ENCODE results near the gene FBXO31. TPM values are rescaled to one million over a fixed set of nuclear protein-coding genes. Genes with fewer than 3 reads are reported as not detected.
"Not testable (repeated sequence)": the region's sequence is repeated elsewhere in the genome, so short reads cannot be mapped to it uniquely, and the experiment has no call there.

The FBXO31 gene
- total RNA-seq, 1 experiment from 2014 or later, result 11.5 TPM

GRCh38 chr16:87343753-87344050 lies 39.9 kb downstream of the FBXO31 start:
- DNase-seq (ENCODE audit: low read depth), result no peak

GRCh38 chr16:87342978-87343752 lies 40.4 kb downstream of the FBXO31 start:
- no peak for DNase-seq (ENCODE audit: low read depth)

DNA sequence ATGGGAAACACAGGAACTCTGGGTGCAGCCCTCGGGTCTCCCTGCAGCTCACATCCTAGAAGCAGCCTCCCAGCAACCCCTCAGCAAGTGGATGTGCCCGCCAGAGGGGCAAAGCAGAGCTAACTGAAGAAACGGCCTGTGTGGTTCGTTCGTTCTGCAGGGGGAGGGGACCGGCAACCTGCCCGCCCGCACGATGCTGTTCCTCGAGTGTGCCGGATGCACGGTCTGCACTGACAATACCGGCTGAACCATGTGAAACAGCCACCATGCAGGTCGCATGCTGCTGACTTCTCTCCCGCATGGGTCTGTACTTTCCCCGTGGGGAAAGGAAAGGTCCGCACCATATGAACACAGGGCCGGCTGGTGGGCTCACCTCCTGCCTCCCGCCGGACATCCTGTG lies 41.1 kb downstream of the FBXO31 start:
- DNase-seq (ENCODE audit: low read depth), result no peak

GRCh38 chr16:87340198-87340597 lies 43.4 kb downstream of the FBXO31 start:
- DNase-seq (ENCODE audit: low read depth), result no peak

- not testable (repeated sequence) for DNase-seq (ENCODE audit: low read depth)
Measured at GRCh38 chr16:87339724-87340105, 43.9 kb downstream of the FBXO31 start.

DNA sequence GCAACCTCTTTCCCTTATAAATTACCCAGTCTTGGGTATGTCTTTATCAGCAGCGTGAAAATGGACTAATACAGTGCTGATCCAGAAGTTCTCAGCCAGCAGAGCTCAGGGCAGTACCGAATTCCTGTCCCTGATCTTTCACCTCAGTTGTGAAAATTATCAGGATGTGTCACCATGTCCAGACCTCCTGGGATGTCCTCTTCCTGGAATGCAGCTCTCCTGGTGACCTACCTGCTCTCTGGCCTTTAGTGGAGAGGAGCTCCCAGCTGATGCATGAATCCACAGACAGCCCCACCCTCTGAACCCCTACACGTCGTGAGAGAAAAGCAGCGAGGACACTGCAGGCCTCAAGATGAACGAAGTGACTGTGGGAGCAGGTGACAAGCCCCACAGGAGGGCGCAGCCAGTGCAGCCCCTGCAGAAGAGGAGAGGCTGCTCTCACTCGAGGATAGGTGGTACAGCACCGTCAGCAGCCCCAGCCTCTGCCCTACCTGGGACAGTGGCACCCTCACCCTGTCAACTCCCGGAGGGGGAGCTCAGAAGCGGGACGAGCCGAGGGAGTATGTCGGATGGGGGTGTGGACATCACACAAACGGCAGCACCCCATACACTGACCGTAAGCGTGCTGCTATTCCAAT lies 44.4 kb downstream of the FBXO31 start:
- DNase-seq (ENCODE audit: low read depth), result no peak

DNA sequence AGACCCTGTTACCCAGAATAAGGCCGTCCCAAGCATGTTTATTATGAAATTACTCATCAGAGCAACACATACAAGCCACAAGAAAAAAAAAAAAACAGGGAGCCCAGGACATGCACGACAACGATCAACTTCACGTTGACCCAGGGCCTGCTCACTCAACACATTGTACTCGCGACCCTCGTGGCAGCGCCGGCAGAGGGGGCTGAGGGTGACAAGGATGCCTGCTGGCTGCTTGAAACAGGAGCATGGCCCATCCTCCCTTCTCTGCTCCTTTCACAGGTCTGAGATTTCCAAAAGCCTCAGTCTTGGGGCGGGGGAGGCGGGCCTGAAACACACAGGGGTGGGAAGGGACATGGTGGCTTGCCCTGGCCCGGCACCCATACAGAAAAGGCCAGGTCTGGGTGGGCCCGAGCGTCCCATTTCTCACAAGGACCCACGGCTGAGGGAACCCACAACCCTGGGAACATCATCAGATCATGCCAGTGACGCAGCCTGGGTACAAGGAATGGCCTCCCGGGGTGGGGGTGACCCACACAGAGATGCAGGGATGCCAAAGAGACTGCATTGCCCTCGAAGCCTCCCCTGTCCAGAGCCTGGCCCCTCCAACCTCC lies 45.3 kb downstream of the FBXO31 start:
- DNase-seq (ENCODE audit: low read depth), result no peak

DNA sequence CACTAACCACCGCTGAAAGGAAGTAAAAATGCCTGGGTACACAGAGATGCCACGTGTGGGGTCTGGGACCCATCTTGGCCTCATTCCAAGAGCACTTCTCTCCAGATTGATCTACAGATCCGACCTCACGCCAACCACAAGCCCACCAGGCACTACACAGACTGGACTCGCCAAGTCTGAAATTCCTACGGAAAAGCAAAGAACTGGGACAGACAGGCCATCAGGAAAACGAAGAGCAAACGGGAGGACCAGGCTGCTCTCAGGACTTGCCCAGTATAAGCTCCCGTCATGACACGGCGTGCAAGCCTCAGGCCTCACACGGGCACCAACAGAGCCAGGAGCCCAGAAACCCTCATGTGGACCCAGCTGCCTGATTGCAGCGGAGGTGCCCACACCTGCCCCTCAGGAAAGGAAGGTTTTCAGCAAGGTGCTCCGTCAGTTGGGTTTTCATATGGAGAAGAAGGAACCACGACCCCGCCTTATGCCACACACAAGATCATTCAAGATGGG lies 46.3 kb downstream of the FBXO31 start:
- no peak for DNase-seq (ENCODE audit: low read depth)

- DNase-seq (ENCODE audit: low read depth), result no peak
Measured at GRCh38 chr16:87336434-87337240, 46.9 kb downstream of the FBXO31 start.

GRCh38 chr16:87335625-87336433 lies 47.7 kb downstream of the FBXO31 start:
- no peak for DNase-seq (ENCODE audit: low read depth)

DNA sequence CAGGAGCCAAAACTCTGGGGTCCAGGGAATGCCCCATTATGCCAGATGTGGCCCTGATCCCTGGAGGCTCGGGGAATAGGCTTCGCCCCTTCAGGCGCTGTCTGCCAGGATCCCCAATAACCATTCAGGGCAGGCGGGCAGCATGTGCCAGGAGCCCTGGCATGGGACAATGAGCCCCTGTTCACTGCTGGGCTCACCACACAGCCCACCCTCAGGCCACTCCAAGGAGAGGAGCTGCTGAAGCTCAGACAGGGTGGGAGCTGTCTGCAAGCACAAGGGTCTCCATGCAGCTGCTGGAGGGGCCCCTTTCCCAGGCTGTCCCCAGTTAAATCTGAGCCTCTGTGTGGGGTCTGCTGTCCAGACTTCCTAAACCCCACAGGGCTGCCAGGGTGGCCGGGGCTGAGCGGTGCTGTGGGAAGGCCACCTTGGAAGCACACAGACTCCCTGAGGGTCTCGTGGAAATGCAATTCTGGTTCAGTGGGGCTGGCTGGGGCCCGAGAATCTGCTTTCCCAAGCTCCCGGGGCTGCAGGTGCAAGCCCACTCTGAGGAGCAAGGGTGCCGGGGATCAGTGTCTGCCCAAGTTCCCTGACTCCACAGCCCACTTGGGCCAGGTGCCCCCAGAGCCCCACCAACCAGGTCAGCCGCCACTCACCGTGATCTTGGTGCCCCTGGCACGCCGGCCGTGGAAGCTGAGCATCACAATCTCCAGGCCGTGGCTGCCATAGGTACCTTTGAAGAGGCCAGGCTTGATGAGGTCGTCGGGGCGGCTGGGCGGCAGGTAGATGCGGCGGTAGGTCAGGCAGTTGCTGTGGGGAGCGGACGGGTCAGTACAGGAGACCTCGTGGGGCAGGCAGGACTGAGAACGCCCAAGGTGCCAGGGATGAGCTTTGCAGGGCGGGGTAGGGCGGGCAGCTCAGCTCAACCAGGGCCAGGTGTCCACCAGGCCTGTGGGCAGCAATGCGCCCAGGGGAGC lies 48.6 kb downstream of the FBXO31 start:
- DNase-seq (ENCODE audit: low read depth), result no peak

GRCh38 chr16:87333581-87334331 lies 49.8 kb downstream of the FBXO31 start:
- no peak for DNase-seq (ENCODE audit: low read depth)

- no peak for DNase-seq (ENCODE audit: low read depth)
Measured at GRCh38 chr16:87333101-87333500, 50.5 kb downstream of the FBXO31 start.

GRCh38 chr16:87332150-87332549 lies 51.4 kb downstream of the FBXO31 start:
- DNase-seq (ENCODE audit: low read depth), result peak; percentile 15

DNA sequence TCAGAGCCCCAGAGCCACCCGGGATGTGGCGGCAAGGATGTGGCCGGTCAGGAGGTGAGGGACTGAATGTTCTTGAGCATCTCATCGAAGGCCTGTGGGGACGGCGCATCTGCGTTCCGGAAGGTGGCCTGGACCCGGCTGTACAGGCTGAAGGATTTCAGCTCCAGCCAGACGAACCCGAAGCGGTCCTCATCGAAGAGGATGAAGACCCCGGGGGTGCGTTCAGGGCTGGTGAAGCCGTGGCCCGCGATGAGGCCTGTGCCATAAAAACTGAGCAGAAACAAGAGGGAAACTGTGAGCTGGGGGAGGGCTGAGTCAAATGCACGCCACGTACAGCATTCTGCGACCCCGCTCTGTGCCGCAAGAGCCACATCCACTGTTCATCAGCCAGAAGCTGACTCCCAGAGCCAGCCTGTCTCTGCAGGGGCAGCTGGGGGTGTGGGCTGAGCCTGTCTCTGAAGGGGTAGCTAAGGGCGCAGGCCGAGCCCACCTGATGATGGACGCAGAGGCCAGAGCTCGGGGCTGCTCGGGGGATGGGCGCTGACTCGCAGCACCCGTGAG lies 52.3 kb downstream of the FBXO31 start:
- DNase-seq (ENCODE audit: low read depth), result no peak

- no peak for DNase-seq (ENCODE audit: low read depth)
Measured at GRCh38 chr16:87330646-87331045, 52.9 kb downstream of the FBXO31 start.

DNA sequence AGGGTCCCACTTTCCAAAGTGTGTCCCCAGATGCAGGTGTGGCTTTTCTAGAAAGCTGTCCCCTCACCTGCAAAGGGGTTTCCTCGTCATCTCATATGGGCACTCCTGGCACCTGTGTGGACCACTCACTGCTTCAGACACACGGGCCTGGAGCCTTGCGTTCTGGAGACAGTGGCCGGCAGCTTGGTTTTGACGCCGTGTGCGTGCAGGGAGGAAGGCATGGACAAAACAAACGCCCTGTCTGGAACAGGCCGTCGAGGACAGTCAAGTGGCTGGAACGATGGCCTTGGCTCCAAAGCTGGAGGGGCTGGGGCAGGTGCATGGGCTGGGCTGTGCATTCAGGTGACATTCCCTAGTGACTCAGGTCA lies 53.3 kb downstream of the FBXO31 start:
- DNase-seq (ENCODE audit: low read depth), result no peak

- no peak for DNase-seq (ENCODE audit: low read depth)
Measured at GRCh38 chr16:87329436-87330256, 53.9 kb downstream of the FBXO31 start.
